ENCODE data around the gene HPSE2. TPM values are rescaled to one million over a fixed set of nuclear protein-coding genes. Genes with fewer than 3 reads are reported as not detected.

The HPSE2 gene
- total RNA-seq, 1 experiment from 2014 or later: 0.05 TPM

GRCh38 chr10:98474628-98475027 is 761.0 kb downstream of the HPSE2 start:
- BruUV-seq (replicated peaks): no TSS peak
- intact Hi-C loops (cut with micrococcal nuclease): no loop called here
- TF ChIP-seq FOSL1 (IDR thresholded peaks at IDR 0.05; ENCODE audit: low read depth): no peak
- no peak for TF ChIP-seq TCF7L2 (IDR thresholded peaks at IDR 0.05; ENCODE audit: borderline replicate concordance, extremely low read depth, insufficient read depth, insufficient read length)
- no peak for TF ChIP-seq ELF1 (IDR thresholded peaks at IDR 0.05; ENCODE audit: borderline replicate concordance, low read depth)
- no peaks in the 10 kb centered on the region for H3K9me3 ChIP-seq (ENCODE audit: control insufficient read depth in 1 of 2, insufficient read depth in 1 of 2, low read depth in 1 of 2, low read length in 2 of 2)
- no peaks in the 10 kb centered on the region for H3K9me2 ChIP-seq (ENCODE audit: insufficient read depth)
- H4K20me1 ChIP-seq (ENCODE audit: insufficient read depth): no peaks in the 10 kb centered on the region
- ATAC-seq (no peak), DNase-seq (ENCODE audit: low read depth, low spot score) (no peak)
- RAD21 ChIA-PET (ENCODE audit: low non-redundant PET in 1 of 2, low total read pairs in 2 of 2, uncharacterized antibody in 2 of 2, unreplicated experiment in 2 of 2): no interaction called here
- POLR2A ChIA-PET: no interaction called here
- H3K27ac ChIP-seq (ENCODE audit: low read depth, low read length): no peak overlapping the region
- CTCF ChIA-PET: no interaction called here
- H2AFZ ChIP-seq (ENCODE audit: low read depth, low read length, poor library complexity, severe bottlenecking): no peak overlapping the region
- H3K4me1 ChIP-seq (ENCODE audit: control insufficient read depth in 1 of 2, insufficient read depth in 2 of 2, low read length in 2 of 2): no peaks in the 10 kb centered on the region
- H3K4me2 ChIP-seq (ENCODE audit: low read length): no peak overlapping the region
- no peak overlapping the region for H3K4me3 ChIP-seq (replicated peaks in 1 of 2; ENCODE audit: low read depth in 1 of 2, low read length in 2 of 2)
- peaks cover 21% of the 10 kb centered on the region; the same call in 1 of the 2 replicates for H3K27me3 ChIP-seq (ENCODE audit: insufficient read depth, low read length)
- H3K36me3 ChIP-seq (ENCODE audit: control insufficient read depth in 1 of 2, insufficient read depth in 2 of 2, low read length in 2 of 2): no peaks in the 10 kb centered on the region
- H3K79me2 ChIP-seq (ENCODE audit: insufficient read depth, low read length): no peaks in the 10 kb centered on the region
- no peak overlapping the region for H3K9ac ChIP-seq (ENCODE audit: low read length)

DNA sequence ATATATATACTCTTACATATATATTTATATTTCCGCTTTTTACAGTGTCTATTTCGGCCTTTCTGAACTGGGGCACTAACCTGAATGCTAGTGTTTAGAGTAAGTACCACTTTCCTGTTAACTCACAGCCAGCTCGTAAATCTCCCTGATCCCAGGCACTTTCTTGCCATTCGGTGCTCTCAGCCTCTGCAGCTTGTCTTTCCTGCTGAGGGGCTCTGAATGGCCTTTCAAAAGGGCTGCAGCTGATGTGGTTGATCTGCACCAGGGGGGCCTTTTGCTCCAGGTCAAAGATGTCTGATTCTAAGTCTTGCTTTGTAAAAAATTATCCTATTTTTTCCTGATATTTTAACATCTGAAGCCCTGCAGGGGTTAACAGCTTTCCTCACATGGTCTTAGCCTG is 763.5 kb downstream of the HPSE2 start:
- H3K79me2 ChIP-seq (ENCODE audit: insufficient read depth, low read length): no peaks in the 10 kb centered on the region
- DNase-seq (ENCODE audit: low read depth, low spot score) (no peak), ATAC-seq (no peak)
- no peaks in the 10 kb centered on the region for H3K36me3 ChIP-seq (ENCODE audit: control insufficient read depth in 1 of 2, insufficient read depth in 2 of 2, low read length in 2 of 2)
- POLR2A ChIA-PET: no interaction called here
- no peak overlapping the region for H3K27ac ChIP-seq (ENCODE audit: low read depth, low read length)
- no TSS peak for BruUV-seq (replicated peaks)
- H3K4me3 ChIP-seq (replicated peaks in 1 of 2; ENCODE audit: low read depth in 1 of 2, low read length in 2 of 2): no peak overlapping the region
- H3K9ac ChIP-seq (ENCODE audit: low read length): no peak overlapping the region
- RAD21 ChIA-PET (ENCODE audit: low non-redundant PET in 1 of 2, low total read pairs in 2 of 2, uncharacterized antibody in 2 of 2, unreplicated experiment in 2 of 2): no interaction called here
- no peaks in the 10 kb centered on the region for H3K9me3 ChIP-seq (ENCODE audit: control insufficient read depth in 1 of 2, insufficient read depth in 1 of 2, low read depth in 1 of 2, low read length in 2 of 2)
- H2AFZ ChIP-seq (ENCODE audit: low read depth, low read length, poor library complexity, severe bottlenecking): no peak overlapping the region
- H3K4me2 ChIP-seq (ENCODE audit: low read length): no peak overlapping the region
- no peaks in the 10 kb centered on the region for H4K20me1 ChIP-seq (ENCODE audit: insufficient read depth)
- intact Hi-C loops (cut with micrococcal nuclease): no loop called here
- H3K4me1 ChIP-seq (ENCODE audit: control insufficient read depth in 1 of 2, insufficient read depth in 2 of 2, low read length in 2 of 2): peaks cover 0 to 8% of the 10 kb centered on the region in 2 experiments; a peak in 3 of 4 replicates
- TF ChIP-seq MAX (IDR thresholded peaks at IDR 0.05) (no peak), EZH2 (IDR thresholded peaks at IDR 0.05) (no peak), CBX3 (IDR thresholded peaks at IDR 0.05; ENCODE audit: low read depth) (no peak), JUND (IDR thresholded peaks at IDR 0.05) (no peak)
- H3K27me3 ChIP-seq (ENCODE audit: insufficient read depth, low read length): peaks cover 15% of the 10 kb centered on the region; the same call in 1 of the 2 replicates
- CTCF ChIA-PET: interaction anchor here (1.1 kb wide), 1 partner anchor 20 kb away, joined by 3 read pairs; no protein-coding TSS in a partner anchor
- H3K9me2 ChIP-seq (ENCODE audit: insufficient read depth): no peaks in the 10 kb centered on the region

Data from HCT116 (cell line).